GM12864 (cell line): ENCODE data around the gene HSPB3.
"Not testable (repeated sequence)": the region's sequence is repeated elsewhere in the genome, so short reads cannot be mapped to it uniquely, and the experiment has no call there.

Source experiments
- DNase-seq: peaks from one replicate; pipeline ENCODE4 v3.0.0-alpha.2; 2011; ENCODE audit warnings: low read depth
- H3K4me3 ChIP-seq: 2 replicates; pipeline ENCODE4 v1.5.1; 2011; ENCODE audit warnings: mild to moderate bottlenecking, low read depth, low read length, control low read depth
- CTCF ChIP-seq: IDR thresholded peaks from 2 replicates; pipeline ENCODE4 v1.5.1; 2011; ENCODE audit warnings: low read depth, mild to moderate bottlenecking, moderate library complexity, low read length, control low read depth, inconsistent platforms; ENCODE audit errors: missing control alignments

HSPB3 gene

DNA sequence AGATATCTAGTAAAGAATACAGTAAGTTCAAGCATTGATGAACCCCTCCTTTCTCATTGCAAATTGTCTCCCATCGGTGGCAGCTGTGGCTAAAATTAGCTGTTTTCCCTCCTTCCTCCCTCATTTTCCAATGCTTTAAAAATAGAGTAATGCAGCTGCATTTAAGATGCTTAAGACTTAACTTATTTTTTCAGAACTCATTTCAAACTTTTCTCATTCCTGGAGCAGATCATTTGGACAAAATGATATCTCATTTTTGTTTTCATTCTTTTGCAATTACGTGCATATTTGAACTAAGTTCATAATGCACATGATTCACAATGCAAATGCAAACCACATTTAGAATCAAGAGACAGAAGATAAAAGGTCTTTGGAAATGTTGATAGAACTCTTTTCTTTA lies 14.6 kb downstream of the HSPB3 start:
- no peak overlapping the region for H3K4me3 ChIP-seq
- TF ChIP-seq CTCF: no peak
- no peak for DNase-seq

DNA sequence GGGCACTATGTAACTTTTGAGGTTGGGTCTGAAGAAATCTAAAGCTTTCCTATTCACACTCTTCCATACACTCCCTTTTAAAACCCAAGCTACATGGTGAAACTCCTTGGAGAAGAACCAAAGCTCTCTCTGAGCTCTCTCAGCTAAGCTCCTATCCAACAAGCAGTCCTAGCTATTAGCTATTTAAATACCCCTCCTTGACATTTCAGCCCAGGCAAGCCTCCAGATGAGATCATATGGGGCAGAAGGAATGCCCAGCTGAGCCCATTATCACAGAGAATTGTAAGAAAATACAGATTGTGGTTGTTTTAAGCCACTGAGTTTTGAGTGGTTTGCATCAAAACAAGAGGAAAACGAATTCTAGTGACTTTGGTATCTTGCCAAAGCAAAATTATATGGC lies 15.2 kb downstream of the HSPB3 start:
- TF ChIP-seq CTCF: no peak
- DNase-seq: no peak

DNA sequence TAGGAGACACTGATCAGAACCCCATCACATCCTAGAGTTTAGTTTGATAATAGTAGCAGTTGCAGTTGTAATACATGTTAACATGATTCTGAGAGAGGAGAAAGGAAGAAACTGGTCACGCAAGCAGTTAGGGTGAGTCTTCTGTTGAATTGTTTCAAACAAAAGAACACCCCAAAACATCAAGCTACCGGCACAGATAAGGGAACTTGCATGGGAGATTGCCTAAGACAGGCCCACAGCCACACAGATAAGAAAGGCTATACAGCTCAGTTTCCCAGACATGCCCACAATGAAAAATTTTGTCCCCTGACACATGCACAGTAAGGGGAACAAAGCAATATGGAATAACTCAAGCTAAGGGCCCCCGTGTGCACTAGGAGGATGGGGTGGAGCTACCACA lies 15.9 kb downstream of the HSPB3 start:
- H3K4me3 ChIP-seq: no peak overlapping the region
- TF ChIP-seq CTCF: no peak
- no peak for DNase-seq

More for the DNA sequence above, 15.2 kb downstream of the HSPB3 start:
- no peak overlapping the region for H3K4me3 ChIP-seq

GRCh38 chr5:54476682-54477081 lies 21.2 kb downstream of the HSPB3 start:
- no peak for TF ChIP-seq CTCF
- H3K4me3 ChIP-seq: no peak overlapping the region
- DNase-seq: no peak

GRCh38 chr5:54477941-54478478 lies 22.5 kb downstream of the HSPB3 start:
- no peak for DNase-seq
- no peak for TF ChIP-seq CTCF
- no peak overlapping the region for H3K4me3 ChIP-seq

GRCh38 chr5:54480296-54480695 lies 24.8 kb downstream of the HSPB3 start:
- no peak for DNase-seq
- TF ChIP-seq CTCF: no peak
- H3K4me3 ChIP-seq: no peak overlapping the region

DNA sequence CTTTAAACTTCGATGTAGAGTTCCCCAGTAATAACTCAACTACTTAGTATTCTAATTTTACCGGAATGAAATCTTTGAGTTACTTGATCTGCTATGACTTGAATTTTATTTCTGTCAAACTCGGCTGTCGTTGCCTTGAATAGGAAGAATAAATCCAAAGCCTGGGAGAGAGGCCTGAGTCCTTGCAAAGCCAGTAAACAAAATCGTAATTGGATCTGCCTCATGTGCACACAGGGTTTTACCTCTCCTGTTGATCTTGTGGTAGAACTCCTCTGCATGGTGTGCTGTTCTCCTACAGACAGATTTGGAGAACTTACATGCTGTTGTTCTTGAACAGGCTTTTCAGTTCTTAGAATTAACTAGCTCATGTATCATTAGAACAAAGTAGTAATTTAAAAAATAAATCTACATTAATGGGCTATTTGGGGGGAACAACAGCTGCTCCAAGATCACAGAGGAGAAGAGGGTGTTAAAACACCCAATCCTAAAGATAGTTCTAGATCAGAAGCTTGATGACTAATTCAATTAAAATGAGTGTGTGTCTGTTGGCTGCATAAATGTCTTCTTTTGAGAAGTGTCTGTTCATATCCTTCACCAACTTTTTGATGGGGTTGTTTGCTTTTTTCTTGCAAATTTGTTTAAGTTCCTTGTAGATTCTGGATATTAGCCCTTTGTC lies 28.9 kb downstream of the HSPB3 start:
- no peak overlapping the region for H3K4me3 ChIP-seq
- DNase-seq: no peak

DNA sequence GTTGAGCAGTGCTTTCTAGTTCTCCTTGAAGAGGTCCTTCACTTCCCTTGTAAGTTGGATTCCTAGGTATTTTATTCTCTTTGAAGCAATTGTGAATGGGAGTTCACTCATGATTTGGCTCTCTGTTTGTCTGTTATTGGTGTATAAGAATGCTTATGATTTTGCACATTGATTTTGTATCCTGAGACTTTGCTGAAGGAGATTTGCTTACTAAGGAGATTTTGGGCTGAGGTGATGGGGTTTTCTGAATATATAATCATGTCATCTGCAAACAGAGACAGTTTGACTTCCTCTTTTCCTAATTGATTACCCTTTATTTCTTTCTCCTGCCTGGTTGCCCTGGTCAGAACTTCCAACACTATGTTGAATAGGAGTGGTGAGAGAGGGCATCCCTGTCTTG lies 30.2 kb downstream of the HSPB3 start:
- not testable (repeated sequence) for H3K4me3 ChIP-seq, DNase-seq

More for the DNA sequence above, 28.9 kb downstream of the HSPB3 start:
- TF ChIP-seq CTCF: no peak

- H3K4me3 ChIP-seq, DNase-seq: not testable (repeated sequence)
Observed at GRCh38 chr5:54489648-54489979, 34.1 kb downstream of the HSPB3 start.
